HEK293 (cell line): Measurements from ENCODE around the gene PRM3.

Source experiments
- GLIS2 ChIP-seq: fragments of 450-650 bp; formaldehyde crosslinking; IDR thresholded peaks from 2 replicates; pipeline ENCODE4 v1.5.1; 2016; ENCODE audit warnings: missing biosample characterization, missing genetic modification characterization
- KLF9 ChIP-seq: fragments of 450-650 bp; formaldehyde crosslinking; IDR thresholded peaks from 2 replicates; pipeline ENCODE4 v1.5.1; 2016; ENCODE audit warnings: missing biosample characterization, missing genetic modification characterization, low read depth
- MYNN ChIP-seq: fragments of 450-650 bp; formaldehyde crosslinking; IDR thresholded peaks from 2 replicates; pipeline ENCODE4 v1.5.1; 2016; ENCODE audit warnings: missing biosample characterization, missing genetic modification characterization, borderline replicate concordance
- ZFHX2 ChIP-seq: fragments of 450-650 bp; formaldehyde crosslinking; conservative IDR thresholded peaks from 2 replicates; pipeline ENCODE4 v1.5.1; 2016; ENCODE audit warnings: missing biosample characterization, missing genetic modification characterization
- ZNF133 ChIP-seq: fragments of 450-650 bp; formaldehyde crosslinking; IDR thresholded peaks from 2 replicates; pipeline ENCODE4 v1.5.1; 2016; ENCODE audit warnings: missing biosample characterization, missing genetic modification characterization
- ZNF202 ChIP-seq: fragments of 450-650 bp; formaldehyde crosslinking; IDR thresholded peaks from 2 replicates; pipeline ENCODE4 v1.5.1; 2016; ENCODE audit warnings: missing biosample characterization, missing genetic modification characterization, borderline replicate concordance
- ZNF221 ChIP-seq: fragments of 450-650 bp; formaldehyde crosslinking; IDR thresholded peaks from 2 replicates; pipeline ENCODE4 v1.5.1; 2017; ENCODE audit warnings: missing biosample characterization, missing genetic modification characterization, borderline replicate concordance
- ZNF23 ChIP-seq: fragments of 450-650 bp; formaldehyde crosslinking; IDR thresholded peaks from 2 replicates; pipeline ENCODE4 v1.5.1; 2016; ENCODE audit warnings: missing biosample characterization, missing genetic modification characterization, borderline replicate concordance
- ZNF404 ChIP-seq: fragments of 450-650 bp; formaldehyde crosslinking; IDR thresholded peaks from 2 replicates; pipeline ENCODE4 v1.5.1; 2017; ENCODE audit warnings: missing biosample characterization, missing genetic modification characterization
- ZNF521 ChIP-seq: fragments of 450-650 bp; formaldehyde crosslinking; IDR thresholded peaks from 2 replicates; pipeline ENCODE4 v1.5.1; 2017; ENCODE audit warnings: missing biosample characterization, mild to moderate bottlenecking, missing genetic modification characterization
- ZNF560 ChIP-seq: fragments of 450-650 bp; formaldehyde crosslinking; IDR thresholded peaks from 2 replicates; pipeline ENCODE4 v1.5.1; 2017; ENCODE audit warnings: missing biosample characterization, missing genetic modification characterization, borderline replicate concordance
- ZNF626 ChIP-seq: fragments of 450-650 bp; sonication (Bioruptor Pico); formaldehyde crosslinking; IDR thresholded peaks from 2 replicates; pipeline ENCODE4 v1.5.1; 2018; ENCODE audit warnings: missing biosample characterization, missing genetic modification characterization, inconsistent platforms
- ZNF660 ChIP-seq: fragments of 450-650 bp; IDR thresholded peaks from 2 replicates; pipeline ENCODE4 v1.5.1; 2018; ENCODE audit warnings: missing biosample characterization, mild to moderate bottlenecking, missing genetic modification characterization
- TF ChIP-seq, protein P1 (sequence below): fragments of 450-650 bp; formaldehyde crosslinking; IDR thresholded peaks from 2 replicates; pipeline ENCODE4 v1.5.1; 2016; ENCODE audit warnings: missing biosample characterization, missing genetic modification characterization, borderline replicate concordance
- TF ChIP-seq, protein P2 (sequence below): fragments of 450-650 bp; formaldehyde crosslinking; IDR thresholded peaks from 2 replicates; pipeline ENCODE4 v1.5.1; 2016; ENCODE audit warnings: missing biosample characterization, missing genetic modification characterization, low read depth
- TF ChIP-seq, protein P3 (sequence below): fragments of 450-650 bp; formaldehyde crosslinking; IDR thresholded peaks from 2 replicates; pipeline ENCODE4 v1.5.1; 2016; ENCODE audit warnings: missing biosample characterization, missing genetic modification characterization, low read depth
- TF ChIP-seq, protein P4 (sequence below): fragments of 450-650 bp; formaldehyde crosslinking; IDR thresholded peaks from 2 replicates; pipeline ENCODE4 v1.5.1; 2016; ENCODE audit warnings: missing biosample characterization, missing genetic modification characterization
- TF ChIP-seq, protein P5 (sequence below): fragments of 450-650 bp; formaldehyde crosslinking; IDR thresholded peaks from 2 replicates; pipeline ENCODE4 v1.5.1; 2016; ENCODE audit warnings: missing biosample characterization, missing genetic modification characterization
- TF ChIP-seq, protein P6 (sequence below): fragments of 450-650 bp; formaldehyde crosslinking; IDR thresholded peaks from 2 replicates; pipeline ENCODE4 v1.5.1; 2016; ENCODE audit warnings: missing biosample characterization, missing genetic modification characterization
- TF ChIP-seq, protein P7 (sequence below): fragments of 450-650 bp; formaldehyde crosslinking; conservative IDR thresholded peaks from 2 replicates; pipeline ENCODE4 v1.5.1; 2016; ENCODE audit warnings: low read depth, missing biosample characterization, missing genetic modification characterization
- TF ChIP-seq, protein P8 (sequence below): fragments of 450-650 bp; formaldehyde crosslinking; IDR thresholded peaks from 2 replicates; pipeline ENCODE4; 2016; ENCODE audit warnings: missing biosample characterization, missing genetic modification characterization

Gene PRM3

DNA sequence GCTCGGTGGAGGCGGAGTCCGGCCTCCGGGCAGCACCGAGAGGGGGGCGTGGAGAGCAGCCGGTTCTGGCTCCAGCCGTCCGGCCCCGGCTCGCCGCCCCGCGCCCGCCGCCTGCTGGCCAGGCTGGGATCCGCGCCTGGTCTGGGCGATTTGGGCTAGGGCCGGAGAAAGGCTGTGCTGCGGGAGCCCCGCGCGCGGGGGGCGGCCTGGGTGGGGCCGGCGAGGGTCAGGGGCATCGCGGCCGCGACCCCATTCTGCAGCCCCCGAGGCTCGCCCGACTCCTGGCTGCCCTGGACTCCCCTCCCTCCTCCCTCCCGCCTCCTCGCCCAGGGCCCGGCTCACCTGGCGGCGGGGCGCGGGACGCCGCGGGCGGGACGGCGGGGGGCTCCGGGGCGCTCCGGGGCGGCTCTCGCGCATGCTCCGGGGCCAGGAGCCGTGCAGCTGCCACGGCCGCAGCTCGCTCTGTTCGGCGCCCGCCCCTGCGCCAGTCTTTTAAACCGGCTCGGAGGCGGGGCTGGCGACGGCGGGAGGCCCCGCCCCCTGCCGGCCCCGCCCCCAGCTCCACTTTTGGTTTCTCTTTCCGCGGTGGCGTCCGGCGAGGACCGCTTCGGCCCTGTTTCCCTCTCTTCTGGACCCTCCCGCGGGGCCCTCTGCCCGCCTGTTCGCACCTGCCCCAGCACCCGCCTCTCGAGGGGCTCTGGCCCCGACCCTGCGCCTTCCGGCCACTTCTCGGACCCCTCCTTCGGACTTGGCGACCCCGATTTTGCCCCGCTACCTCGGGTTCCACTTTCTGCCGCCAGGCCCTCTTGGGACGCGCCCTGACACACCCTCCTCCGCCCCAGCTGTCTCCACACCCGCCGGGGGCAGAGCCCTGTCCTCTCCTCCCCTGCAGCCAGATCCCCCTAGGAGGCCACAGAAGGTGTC, 17.4 kb downstream of the PRM3 start, which contains the start of gene SOCS1 (continued):
- TF ChIP-seq, protein P1, sequence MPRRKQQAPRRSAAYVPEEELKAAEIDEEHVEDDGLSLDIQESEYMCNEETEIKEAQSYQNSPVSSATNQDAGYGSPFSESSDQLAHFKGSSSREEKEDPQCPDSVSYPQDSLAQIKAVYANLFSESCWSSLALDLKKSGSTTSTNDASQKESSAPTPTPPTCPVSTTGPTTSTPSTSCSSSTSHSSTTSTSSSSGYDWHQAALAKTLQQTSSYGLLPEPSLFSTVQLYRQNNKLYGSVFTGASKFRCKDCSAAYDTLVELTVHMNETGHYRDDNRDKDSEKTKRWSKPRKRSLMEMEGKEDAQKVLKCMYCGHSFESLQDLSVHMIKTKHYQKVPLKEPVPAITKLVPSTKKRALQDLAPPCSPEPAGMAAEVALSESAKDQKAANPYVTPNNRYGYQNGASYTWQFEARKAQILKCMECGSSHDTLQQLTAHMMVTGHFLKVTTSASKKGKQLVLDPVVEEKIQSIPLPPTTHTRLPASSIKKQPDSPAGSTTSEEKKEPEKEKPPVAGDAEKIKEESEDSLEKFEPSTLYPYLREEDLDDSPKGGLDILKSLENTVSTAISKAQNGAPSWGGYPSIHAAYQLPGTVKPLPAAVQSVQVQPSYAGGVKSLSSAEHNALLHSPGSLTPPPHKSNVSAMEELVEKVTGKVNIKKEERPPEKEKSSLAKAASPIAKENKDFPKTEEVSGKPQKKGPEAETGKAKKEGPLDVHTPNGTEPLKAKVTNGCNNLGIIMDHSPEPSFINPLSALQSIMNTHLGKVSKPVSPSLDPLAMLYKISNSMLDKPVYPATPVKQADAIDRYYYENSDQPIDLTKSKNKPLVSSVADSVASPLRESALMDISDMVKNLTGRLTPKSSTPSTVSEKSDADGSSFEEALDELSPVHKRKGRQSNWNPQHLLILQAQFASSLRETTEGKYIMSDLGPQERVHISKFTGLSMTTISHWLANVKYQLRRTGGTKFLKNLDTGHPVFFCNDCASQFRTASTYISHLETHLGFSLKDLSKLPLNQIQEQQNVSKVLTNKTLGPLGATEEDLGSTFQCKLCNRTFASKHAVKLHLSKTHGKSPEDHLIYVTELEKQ: no peak
- TF ChIP-seq, protein P2, sequence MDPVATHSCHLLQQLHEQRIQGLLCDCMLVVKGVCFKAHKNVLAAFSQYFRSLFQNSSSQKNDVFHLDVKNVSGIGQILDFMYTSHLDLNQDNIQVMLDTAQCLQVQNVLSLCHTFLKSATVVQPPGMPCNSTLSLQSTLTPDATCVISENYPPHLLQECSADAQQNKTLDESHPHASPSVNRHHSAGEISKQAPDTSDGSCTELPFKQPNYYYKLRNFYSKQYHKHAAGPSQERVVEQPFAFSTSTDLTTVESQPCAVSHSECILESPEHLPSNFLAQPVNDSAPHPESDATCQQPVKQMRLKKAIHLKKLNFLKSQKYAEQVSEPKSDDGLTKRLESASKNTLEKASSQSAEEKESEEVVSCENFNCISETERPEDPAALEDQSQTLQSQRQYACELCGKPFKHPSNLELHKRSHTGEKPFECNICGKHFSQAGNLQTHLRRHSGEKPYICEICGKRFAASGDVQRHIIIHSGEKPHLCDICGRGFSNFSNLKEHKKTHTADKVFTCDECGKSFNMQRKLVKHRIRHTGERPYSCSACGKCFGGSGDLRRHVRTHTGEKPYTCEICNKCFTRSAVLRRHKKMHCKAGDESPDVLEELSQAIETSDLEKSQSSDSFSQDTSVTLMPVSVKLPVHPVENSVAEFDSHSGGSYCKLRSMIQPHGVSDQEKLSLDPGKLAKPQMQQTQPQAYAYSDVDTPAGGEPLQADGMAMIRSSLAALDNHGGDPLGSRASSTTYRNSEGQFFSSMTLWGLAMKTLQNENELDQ (tag by site-specific recombination): no peak
- no peak for TF ChIP-seq ZNF521
- TF ChIP-seq, protein P3, sequence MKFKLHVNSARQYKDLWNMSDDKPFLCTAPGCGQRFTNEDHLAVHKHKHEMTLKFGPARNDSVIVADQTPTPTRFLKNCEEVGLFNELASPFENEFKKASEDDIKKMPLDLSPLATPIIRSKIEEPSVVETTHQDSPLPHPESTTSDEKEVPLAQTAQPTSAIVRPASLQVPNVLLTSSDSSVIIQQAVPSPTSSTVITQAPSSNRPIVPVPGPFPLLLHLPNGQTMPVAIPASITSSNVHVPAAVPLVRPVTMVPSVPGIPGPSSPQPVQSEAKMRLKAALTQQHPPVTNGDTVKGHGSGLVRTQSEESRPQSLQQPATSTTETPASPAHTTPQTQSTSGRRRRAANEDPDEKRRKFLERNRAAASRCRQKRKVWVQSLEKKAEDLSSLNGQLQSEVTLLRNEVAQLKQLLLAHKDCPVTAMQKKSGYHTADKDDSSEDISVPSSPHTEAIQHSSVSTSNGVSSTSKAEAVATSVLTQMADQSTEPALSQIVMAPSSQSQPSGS (tag by site-specific recombination): no peak
- TF ChIP-seq, protein P4, sequence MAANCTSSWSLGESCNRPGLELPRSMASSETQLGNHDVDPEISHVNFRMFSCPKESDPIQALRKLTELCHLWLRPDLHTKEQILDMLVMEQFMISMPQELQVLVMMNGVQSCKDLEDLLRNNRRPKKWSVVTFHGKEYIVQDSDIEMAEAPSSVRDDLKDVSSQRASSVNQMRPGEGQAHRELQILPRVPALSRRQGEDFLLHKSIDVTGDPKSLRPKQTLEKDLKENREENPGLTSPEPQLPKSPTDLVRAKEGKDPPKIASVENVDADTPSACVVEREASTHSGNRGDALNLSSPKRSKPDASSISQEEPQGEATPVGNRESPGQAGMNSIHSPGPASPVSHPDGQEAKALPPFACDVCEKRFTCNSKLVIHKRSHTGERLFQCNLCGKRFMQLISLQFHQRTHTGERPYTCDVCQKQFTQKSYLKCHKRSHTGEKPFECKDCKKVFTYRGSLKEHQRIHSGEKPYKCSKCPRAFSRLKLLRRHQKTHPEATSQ (tag by site-specific recombination): peak; percentile 60; the same call in 1 of the 2 replicates
- TF ChIP-seq ZNF660 (tag by site-specific recombination): peak; percentile 87
- TF ChIP-seq, protein P5, sequence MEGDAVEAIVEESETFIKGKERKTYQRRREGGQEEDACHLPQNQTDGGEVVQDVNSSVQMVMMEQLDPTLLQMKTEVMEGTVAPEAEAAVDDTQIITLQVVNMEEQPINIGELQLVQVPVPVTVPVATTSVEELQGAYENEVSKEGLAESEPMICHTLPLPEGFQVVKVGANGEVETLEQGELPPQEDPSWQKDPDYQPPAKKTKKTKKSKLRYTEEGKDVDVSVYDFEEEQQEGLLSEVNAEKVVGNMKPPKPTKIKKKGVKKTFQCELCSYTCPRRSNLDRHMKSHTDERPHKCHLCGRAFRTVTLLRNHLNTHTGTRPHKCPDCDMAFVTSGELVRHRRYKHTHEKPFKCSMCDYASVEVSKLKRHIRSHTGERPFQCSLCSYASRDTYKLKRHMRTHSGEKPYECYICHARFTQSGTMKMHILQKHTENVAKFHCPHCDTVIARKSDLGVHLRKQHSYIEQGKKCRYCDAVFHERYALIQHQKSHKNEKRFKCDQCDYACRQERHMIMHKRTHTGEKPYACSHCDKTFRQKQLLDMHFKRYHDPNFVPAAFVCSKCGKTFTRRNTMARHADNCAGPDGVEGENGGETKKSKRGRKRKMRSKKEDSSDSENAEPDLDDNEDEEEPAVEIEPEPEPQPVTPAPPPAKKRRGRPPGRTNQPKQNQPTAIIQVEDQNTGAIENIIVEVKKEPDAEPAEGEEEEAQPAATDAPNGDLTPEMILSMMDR (tag by site-specific recombination): peak; percentile 41
- TF ChIP-seq, protein P6, sequence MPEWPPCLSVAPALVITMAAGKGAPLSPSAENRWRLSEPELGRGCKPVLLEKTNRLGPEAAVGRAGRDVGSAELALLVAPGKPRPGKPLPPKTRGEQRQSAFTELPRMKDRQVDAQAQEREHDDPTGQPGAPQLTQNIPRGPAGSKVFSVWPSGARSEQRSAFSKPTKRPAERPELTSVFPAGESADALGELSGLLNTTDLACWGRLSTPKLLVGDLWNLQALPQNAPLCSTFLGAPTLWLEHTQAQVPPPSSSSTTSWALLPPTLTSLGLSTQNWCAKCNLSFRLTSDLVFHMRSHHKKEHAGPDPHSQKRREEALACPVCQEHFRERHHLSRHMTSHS (tag by site-specific recombination): no peak
- no peak for TF ChIP-seq ZNF221 (tag by site-specific recombination)
- TF ChIP-seq, protein P7, sequence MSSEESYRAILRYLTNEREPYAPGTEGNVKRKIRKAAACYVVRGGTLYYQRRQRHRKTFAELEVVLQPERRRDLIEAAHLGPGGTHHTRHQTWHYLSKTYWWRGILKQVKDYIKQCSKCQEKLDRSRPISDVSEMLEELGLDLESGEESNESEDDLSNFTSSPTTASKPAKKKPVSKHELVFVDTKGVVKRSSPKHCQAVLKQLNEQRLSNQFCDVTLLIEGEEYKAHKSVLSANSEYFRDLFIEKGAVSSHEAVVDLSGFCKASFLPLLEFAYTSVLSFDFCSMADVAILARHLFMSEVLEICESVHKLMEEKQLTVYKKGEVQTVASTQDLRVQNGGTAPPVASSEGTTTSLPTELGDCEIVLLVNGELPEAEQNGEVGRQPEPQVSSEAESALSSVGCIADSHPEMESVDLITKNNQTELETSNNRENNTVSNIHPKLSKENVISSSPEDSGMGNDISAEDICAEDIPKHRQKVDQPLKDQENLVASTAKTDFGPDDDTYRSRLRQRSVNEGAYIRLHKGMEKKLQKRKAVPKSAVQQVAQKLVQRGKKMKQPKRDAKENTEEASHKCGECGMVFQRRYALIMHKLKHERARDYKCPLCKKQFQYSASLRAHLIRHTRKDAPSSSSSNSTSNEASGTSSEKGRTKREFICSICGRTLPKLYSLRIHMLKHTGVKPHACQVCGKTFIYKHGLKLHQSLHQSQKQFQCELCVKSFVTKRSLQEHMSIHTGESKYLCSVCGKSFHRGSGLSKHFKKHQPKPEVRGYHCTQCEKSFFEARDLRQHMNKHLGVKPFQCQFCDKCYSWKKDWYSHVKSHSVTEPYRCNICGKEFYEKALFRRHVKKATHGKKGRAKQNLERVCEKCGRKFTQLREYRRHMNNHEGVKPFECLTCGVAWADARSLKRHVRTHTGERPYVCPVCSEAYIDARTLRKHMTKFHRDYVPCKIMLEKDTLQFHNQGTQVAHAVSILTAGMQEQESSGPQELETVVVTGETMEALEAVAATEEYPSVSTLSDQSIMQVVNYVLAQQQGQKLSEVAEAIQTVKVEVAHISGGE (tag by site-specific recombination): no peak
- TF ChIP-seq ZFHX2 (tag by site-specific recombination): peak; percentile 44
- 0 out of 2 replicates have a peak, but pooled peaks have one; percentile 48 for TF ChIP-seq MYNN
- TF ChIP-seq ZNF560: no peak
- no peak for TF ChIP-seq ZNF626 (tag by site-specific recombination)
- no peak for TF ChIP-seq ZNF23 (tag by site-specific recombination)
- TF ChIP-seq, protein P8, sequence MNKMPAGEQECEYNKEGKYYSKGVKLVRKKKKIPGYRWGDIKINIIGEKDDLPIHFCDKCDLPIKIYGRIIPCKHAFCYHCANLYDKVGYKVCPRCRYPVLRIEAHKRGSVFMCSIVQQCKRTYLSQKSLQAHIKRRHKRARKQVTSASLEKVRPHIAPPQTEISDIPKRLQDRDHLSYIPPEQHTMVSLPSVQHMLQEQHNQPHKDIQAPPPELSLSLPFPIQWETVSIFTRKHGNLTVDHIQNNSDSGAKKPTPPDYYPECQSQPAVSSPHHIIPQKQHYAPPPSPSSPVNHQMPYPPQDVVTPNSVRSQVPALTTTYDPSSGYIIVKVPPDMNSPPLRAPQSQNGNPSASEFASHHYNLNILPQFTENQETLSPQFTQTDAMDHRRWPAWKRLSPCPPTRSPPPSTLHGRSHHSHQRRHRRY (tag by site-specific recombination): no peak
- TF ChIP-seq GLIS2 (tag by site-specific recombination): peak; percentile 93
- no peak for TF ChIP-seq ZNF202 (tag by site-specific recombination)
- no peak for TF ChIP-seq ZNF404 (tag by site-specific recombination)
- TF ChIP-seq ZNF133: no peak
- TF ChIP-seq KLF9 (tag by site-specific recombination): peak; percentile 97
